Sciatic nerve (tissue), 2 donors: ENCODE results near the gene RAD51B. TPM values are rescaled to one million over a fixed set of nuclear protein-coding genes. Genes with fewer than 3 reads are reported as not detected.
"Not testable (repeated sequence)": the region's sequence is repeated elsewhere in the genome, so short reads cannot be mapped to it uniquely, and the experiment has no call there.

Experiments
- ATAC-seq: fragments of 200-7000 bp; cut with Tn5 transposase; one replicate; pipeline ENCODE4 v1.9.1; 2020; ENCODE audit warnings: mild to moderate bottlenecking, moderate library complexity
- DNase-seq: peaks from one replicate; pipeline ENCODE4 v3.0.0-alpha.2; 2020; ENCODE audit warnings: low spot score
- intact Hi-C: fragments of 100-400 bp; cut with DNase I; formaldehyde crosslinking; loops from one replicate; pipeline ENCODE4 v1.14.2; 2022
- total RNA-seq: library from RNA; stranded (reverse); fragmentation: NEBNext Ultra II Directional; extraction: Animal tissue kit (Norgen Biotek cat#: 25700); gene quantifications from one replicate; pipeline ENCODE4 v1.2.1, GENCODE V29; 2021
- donor health status: DM: no; HTN: no; CAD: no.
- donor health status: DM: no; HTN: no; CAD: no.

RAD51B gene
- total RNA-seq, 1 donor from 2014 or later = 30.4 TPM

- DNase-seq (no peak), ATAC-seq (peak; percentile 20)
- intact Hi-C loops = no loop called here
Observed at GRCh38 chr14:68208218-68208617, 388.6 kb downstream of the RAD51B start.

- no peak for ATAC-seq
- intact Hi-C loops = no loop called here
- no peak for DNase-seq
Observed at GRCh38 chr14:68208626-68209317, 389.2 kb downstream of the RAD51B start.

DNA sequence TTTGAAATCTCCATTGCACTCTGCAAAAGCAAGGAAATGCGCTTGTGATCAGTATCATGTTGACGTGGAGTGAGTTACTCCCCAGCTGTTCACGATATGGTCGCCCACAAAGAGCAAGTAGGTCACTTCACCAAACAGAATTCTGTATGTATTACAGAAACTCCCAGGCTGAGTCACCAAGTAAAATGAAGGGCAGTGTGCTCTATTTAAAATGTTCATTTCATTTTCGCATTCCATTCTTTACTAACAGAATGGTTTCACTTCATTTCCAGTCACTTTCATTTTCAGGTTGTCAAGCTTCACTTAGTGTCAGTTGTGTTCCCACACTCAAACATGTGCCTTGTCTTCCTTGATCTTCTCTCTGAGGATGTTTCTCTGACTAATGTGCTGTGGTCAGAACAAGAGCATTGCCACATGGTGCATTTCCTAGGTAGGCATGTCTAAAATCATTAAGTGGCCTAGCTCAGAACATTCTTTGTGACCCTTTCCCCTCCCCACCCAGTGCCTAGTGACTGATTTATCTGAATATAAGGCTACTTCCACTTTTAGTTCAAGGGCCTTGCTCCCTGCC, 391.2 kb downstream of the RAD51B start:
- no peak for DNase-seq
- peak; percentile 60 for ATAC-seq
- intact Hi-C loops = no loop called here

DNA sequence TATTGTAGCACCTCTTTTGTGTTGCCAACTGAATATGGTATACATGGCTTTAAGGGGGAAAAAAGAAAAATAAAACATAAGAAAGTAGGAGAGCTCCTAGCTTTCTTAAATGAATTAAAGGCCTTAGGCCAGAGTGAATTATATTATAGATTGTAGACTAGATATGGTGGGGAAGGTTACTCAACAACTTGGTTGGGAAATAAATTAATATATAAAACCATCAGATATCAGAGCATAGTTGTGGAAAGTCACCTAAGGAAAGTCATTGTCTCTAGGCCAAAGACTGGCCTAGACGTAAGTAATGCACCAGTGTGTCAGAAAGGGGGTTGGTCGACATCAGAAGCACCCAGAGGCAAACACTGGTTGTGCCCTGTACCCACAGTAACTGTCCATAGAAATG, 391.8 kb downstream of the RAD51B start:
- no peak for DNase-seq
- intact Hi-C loops = no loop called here
- ATAC-seq = no peak

- ATAC-seq (no peak), DNase-seq (no peak)
- intact Hi-C loops = no loop called here
Observed at GRCh38 chr14:68211886-68212285, 392.3 kb downstream of the RAD51B start.

- DNase-seq (no peak), ATAC-seq (no peak)
- intact Hi-C loops = no loop called here
Observed at GRCh38 chr14:68212361-68212760, 392.8 kb downstream of the RAD51B start.

- intact Hi-C loops = no loop called here
- no peak for ATAC-seq
- DNase-seq = no peak
Observed at GRCh38 chr14:68214431-68214830, 394.9 kb downstream of the RAD51B start.

DNA sequence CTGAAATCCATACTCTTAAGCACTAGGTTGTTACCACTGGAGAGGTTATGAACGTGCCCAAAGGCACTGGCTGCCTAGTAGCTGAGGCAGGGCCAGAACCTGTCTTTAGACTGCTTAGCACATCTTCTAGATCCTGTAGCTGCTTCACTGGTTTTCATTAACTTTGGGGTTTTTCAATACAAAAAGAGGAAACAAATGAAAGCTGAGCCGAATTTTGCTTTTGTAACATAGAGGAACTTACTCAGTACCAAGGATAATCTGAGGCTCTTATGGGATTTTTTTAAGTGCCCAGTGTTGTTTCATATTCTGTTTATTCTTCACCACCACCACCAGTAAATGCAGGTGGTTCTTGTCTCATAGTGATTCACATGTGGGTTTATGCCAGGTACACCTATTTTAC, 396.1 kb downstream of the RAD51B start:
- DNase-seq = no peak
- intact Hi-C loops = no loop called here
- no peak for ATAC-seq

- DNase-seq (no peak), ATAC-seq (no peak)
- intact Hi-C loops = no loop called here
Observed at GRCh38 chr14:68216079-68216478, 396.5 kb downstream of the RAD51B start.

DNA sequence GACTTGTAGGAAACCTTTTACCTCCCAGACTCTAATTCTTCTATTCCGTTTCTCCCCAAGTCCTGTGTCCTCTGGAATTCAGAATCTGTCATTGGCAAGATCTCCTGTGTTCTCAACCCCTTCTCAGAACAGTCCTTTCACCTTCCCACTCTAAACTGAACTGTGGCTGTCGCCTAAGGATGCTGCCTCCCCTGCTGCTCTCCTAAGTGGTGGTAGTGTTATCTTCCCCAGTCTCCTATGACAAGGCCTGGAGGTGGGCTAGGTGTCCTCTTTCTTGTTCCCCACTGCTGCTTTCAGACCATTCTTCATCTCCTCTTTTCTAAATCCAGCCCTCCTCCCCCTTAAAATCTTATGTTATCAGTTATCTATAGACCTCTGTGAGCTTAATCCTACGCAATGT, 397.4 kb downstream of the RAD51B start:
- ATAC-seq = no peak
- intact Hi-C loops = no loop called here
- DNase-seq = no peak

- intact Hi-C loops = no loop called here
- ATAC-seq = no peak
- no peak for DNase-seq
Observed at GRCh38 chr14:68217791-68218340, 398.3 kb downstream of the RAD51B start.

DNA sequence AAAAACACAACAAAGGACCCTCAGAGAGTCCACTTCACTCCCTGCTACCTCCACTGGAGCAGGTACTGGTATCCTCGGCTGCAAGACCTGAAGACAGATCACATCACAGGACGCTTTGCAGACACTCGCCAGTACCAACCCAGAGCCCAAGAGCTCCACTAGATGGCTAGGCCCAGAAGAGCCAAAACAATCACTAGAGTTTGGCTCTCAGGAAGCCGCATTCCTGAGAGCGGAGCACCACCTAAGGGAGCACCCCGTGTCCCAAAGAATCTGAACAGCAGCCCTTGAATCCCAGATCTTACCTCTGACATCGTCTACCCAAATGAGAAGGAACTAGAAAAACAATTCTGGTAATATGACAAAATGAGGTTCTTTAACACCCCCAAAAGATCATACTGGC, 399.8 kb downstream of the RAD51B start:
- intact Hi-C loops = no loop called here
- DNase-seq (no peak), ATAC-seq (no peak)

GRCh38 chr14:68221046-68221445, 401.5 kb downstream of the RAD51B start:
- ATAC-seq, intact Hi-C loops, DNase-seq: not testable (repeated sequence)

DNA sequence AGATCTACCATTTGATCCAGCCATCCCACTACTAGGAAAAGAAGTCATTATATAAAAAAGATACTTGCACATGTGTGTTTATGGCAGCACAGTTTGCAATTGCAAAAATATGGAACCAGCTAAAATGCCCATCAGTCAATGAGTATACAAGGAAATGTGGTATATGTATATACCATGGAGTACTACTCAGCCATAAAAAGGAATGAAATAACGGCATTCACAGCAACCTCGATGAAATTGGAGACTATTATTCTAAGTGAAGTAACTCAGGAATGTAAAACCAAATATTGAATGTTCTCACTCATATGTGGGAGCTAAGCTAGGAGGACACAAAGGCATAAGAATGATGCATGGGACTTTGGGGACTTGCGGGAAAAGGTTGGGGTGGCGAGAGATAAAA, 402.6 kb downstream of the RAD51B start:
- ATAC-seq (no peak), DNase-seq (no peak)
- intact Hi-C loops = no loop called here

GRCh38 chr14:68222726-68223125, 403.1 kb downstream of the RAD51B start:
- DNase-seq = no peak
- intact Hi-C loops = no loop called here
- ATAC-seq = no peak

DNA sequence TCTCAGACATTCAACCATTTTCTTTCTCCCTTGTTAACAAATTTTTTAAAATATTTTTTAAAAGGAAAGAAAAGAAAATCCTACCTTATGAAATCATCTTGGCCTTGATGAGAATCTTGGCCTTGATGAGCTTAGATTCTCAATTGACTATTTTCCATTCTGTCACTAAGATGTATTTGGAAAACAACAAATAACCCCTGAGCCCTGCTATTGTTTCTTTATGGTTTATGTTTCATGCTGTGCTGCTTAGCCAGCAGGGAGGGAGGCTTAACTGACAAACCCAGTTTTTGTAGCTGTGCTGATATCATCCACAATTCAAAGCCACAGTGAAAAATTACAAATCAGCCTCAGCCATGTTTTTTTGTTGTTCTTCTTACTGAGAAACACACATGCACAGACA, 404.1 kb downstream of the RAD51B start:
- ATAC-seq = no peak

GRCh38 chr14:68225321-68225720, 405.7 kb downstream of the RAD51B start:
- intact Hi-C loops = no loop called here
- DNase-seq = no peak
- no peak for ATAC-seq

More for the DNA sequence above, 404.1 kb downstream of the RAD51B start:
- intact Hi-C loops = no loop called here
- DNase-seq = no peak

- intact Hi-C loops = no loop called here
- DNase-seq = no peak
- ATAC-seq = no peak
Observed at GRCh38 chr14:68226523-68226922, 406.9 kb downstream of the RAD51B start.

DNA sequence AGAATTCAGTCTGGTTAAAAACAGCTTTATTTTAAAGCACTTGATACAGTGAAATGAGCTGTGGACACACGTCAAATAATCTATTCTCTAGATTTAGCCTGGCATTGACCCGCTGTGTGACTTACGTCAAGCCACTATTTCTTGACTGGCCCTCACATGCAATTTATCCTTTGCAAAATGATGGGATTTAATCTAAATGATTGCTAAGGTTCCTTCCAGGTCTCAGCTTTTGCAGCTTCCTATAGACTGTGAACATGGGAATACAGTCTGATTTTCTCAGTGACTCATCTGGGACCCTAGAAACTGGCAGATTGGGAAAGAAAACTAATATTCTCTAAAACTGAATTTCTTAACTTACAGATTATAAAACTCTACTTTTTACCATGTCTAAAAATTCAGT, 409.1 kb downstream of the RAD51B start:
- DNase-seq (no peak), ATAC-seq (no peak)
- intact Hi-C loops = no loop called here

DNA sequence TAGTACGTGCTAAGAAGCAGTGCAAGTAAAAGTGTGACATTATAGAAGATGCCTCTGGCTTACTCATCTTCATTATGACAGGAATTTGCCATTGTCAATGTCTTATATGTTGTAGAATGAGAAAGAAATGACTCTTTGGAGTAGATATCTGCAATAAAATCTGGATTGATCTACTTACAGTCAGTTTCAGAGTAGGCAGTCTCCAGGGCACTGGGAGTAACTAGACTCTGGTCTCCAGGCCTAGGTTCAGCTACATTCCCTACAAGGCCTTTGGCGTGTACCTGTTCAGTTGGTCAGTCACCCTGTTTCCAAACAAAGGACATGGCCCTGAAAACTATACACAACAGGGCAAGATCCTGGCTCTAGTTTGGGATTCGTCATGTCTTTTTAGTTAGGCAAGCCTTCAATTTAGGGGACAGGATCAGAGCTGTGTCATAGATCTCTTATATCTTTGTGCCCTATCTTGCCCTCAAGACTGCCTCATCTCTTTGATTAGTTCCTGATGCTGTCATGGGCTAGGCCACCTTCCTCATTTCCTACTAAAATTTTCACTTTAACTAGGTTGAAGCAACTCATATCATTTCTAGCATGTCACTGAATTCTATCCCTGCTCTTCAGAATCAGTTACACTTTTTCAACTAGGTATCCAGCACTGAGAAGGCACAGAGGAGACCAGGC, 410.0 kb downstream of the RAD51B start:
- intact Hi-C loops = no loop called here
- ATAC-seq (no peak), DNase-seq (no peak)
